Middle frontal gyrus (tissue), 1 donor: ENCODE data around the gene CCDC117.
"Not testable (repeated sequence)": the region's sequence is repeated elsewhere in the genome, so short reads cannot be mapped to it uniquely, and the experiment has no call there.

Experiments used
- DNase-seq: peaks from one replicate; pipeline ENCODE4 v3.0.0-alpha.2; 2015; ENCODE audit warnings: low spot score; ENCODE audit errors: extremely low spot score

CCDC117 gene, protein sequence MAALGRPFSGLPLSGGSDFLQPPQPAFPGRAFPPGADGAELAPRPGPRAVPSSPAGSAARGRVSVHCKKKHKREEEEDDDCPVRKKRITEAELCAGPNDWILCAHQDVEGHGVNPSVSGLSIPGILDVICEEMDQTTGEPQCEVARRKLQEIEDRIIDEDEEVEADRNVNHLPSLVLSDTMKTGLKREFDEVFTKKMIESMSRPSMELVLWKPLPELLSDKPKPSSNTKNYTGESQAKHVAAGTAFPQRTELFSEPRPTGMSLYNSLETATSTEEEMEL

GRCh38 chr22:28772633-28773460 is at the start of gene CCDC117:
Gene CCDC117 (plus strand): TSS chr22:28772695. CDS start chr22:28772850, 155 bp downstream.
- peak; percentile 91 for DNase-seq

DNA sequence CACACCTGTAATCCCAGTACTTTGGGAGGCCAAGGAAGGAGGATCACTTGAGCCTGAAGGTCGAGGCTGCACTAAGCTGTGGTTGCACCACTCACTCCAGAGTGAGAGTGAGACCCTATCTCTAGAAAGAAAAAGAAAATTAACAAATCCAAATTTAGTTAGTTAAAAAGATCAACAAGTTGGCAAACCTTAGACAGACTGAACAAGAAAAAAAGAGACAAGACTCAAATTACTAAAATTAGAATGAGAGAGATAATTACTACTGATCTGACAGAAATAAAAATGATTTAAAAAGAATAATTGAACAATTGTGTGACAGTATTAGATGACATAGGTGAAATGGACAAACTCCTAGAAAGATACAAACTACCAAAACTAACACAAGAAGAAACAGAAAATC is 44.5 kb upstream of the CCDC117 start:
- DNase-seq = no peak

GRCh38 chr22:28728621-28729313 is 43.7 kb upstream of the CCDC117 start:
- DNase-seq = no peak

DNA sequence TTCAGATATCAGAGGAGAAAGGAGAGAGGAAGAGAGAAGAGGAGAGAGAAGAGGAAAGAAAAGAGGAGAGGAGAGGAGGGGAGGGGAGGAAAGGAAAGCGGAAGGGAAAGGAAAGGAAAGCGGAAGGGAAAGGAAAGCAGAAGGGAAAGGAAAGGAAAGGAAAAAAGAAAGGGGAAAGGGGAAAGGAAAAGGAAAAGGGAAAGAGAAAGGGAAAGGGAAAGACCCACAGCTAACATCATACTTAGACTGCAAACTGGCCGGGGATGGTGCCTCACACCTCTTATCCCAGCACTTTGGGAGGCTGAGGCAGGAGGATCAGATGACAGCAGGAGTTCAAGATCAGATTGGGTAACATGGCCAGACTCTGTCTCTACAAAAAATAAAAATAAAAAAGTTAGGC is 42.3 kb upstream of the CCDC117 start:
- no peak for DNase-seq

- DNase-seq = no peak
Measured at GRCh38 chr22:28734393-28734792, 38.1 kb upstream of the CCDC117 start.

DNA sequence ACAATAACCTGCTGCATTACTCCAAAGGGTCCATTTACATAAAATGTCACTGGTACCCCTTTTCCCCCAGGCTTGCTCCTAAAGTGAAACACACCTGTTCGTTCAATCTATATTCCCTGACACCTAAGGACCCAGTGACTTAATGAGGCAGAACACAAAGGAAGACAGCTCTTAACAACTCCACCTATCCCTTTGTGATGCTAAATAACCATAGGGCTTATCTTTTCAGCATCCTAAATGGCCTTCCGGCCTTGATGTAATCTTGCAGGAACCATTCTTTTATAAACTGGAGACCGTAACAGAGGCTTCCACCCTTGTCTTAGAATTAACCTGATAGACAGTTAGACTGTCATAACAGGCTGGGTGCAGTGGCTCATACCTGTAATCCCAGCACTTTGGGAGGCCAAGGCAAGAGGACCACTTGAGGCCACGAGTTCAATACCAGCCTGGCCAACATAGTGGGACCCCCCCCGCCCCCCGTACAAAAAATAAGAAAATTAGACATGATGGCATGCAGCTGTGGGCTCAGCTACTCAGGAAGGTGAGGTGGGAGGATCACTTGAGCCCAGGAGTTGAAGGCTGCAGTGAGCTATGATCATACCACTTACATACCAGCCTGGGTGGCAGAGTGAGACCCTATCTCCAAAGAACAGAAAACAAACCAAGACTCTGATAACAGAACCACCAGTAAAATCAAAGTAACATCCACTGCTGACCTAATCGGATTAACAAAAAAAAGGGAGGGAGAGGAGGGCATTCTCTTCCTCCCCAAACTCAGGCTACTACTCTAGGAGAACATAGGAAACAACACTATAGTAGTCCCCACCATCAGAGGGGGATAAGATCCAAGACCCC is 36.0 kb upstream of the CCDC117 start:
- no peak for DNase-seq

- no peak for DNase-seq
Measured at GRCh38 chr22:28737701-28738100, 34.8 kb upstream of the CCDC117 start.

- not testable (repeated sequence) for DNase-seq
Measured at GRCh38 chr22:28738876-28739275, 33.6 kb upstream of the CCDC117 start.

DNA sequence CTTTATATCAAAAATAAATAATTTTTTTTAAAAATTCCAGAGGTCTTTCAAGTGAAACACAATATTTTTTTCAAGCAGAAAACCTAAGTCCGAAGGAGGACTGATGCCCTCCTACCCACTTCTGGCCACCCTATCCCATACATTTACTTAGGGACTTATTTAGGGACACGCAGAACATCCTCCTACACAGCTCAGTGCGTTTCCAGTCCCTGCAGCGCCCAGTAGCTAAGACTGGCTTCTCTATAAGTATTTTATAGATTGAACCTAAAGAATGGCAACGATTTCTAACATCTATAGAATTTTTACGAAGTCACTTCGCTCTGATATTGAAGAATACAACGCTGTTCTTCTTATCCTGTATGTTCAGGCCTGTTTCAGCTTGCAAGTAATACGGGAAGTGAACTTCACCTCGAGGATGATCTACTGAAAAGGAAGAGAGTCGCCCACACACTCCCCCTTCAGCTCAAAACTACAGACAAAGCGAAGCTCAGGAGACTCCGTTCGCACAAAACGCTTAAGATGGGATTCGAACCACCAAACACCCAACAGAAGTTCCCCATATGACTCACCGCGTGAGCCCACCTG is 31.2 kb upstream of the CCDC117 start:
- no peak for DNase-seq

GRCh38 chr22:28741785-28742561 is 30.5 kb upstream of the CCDC117 start, which contains the start of the genes CHEK2 and HSCB:
Gene CHEK2 (minus strand): TSS chr22:28741820. CDS start chr22:28734721, 7,099 bp downstream.
Gene HSCB (plus strand): TSS chr22:28742039. CDS start chr22:28742096, 57 bp downstream.
- DNase-seq = peak; percentile 96

DNA sequence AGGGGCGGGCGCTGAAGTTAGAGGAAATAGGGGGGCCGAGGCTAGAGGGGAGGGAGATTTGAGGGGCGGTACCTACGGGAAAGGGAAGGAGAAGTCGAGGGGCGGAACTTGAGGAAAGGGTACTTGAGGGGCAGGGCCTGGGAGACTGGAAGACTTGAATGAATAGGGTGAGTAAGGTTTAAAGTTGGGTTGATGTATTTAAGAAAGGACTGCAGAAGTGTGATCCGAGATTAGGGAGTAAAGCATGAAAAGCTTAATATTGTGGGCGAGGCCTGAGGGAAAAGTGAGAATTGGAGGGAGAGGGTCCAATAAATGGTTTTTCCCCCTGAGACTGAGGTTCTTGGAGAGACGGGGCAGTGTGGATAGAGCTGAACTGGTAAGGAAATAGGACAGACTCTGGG is 29.9 kb upstream of the CCDC117 start:
- DNase-seq = no peak

DNA sequence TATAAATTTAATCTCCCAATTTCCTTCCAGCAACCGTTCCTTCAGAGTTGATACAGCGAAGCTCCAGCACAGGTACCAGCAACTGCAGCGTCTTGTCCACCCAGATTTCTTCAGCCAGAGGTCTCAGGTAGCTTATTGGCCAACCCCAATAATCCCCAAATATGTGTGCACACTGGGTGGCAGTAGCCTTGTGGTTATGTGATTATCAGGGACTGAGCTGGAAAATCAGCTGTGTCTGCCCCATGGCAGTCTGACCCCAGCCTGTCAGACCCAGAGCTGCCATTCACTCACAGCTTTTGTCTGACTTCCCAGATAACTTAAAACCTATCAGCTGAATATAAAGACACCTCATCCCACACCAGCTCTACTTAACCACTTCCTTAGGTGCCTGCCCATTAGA is 28.6 kb upstream of the CCDC117 start:
- DNase-seq = no peak

- DNase-seq = no peak
Measured at GRCh38 chr22:28750471-28750881, 22.0 kb upstream of the CCDC117 start.

DNA sequence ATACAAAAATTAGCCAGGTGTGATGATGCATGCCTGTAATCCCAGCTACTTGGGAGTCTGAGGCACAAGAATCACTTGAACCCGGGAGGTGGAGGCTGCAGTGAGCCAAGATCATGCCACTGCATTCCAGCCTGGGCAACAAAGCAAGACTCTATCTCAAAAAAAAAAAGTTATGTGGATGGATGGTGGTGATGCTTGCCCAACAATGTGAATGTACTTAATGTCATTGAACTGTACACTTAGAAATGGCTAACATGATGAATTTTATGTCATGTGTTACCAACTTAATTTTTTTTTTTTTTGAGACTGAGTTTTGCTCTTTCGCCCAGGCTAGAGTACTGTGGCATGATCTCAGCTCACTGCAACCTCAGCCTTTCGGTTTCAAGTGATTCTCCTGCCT is 18.0 kb upstream of the CCDC117 start:
- DNase-seq = not testable (repeated sequence)

- no peak for DNase-seq
Measured at GRCh38 chr22:28759861-28760560, 12.5 kb upstream of the CCDC117 start.

GRCh38 chr22:28761449-28761755 is 11.1 kb upstream of the CCDC117 start:
- no peak for DNase-seq

GRCh38 chr22:28762000-28762399 is 10.5 kb upstream of the CCDC117 start:
- not testable (repeated sequence) for DNase-seq

DNA sequence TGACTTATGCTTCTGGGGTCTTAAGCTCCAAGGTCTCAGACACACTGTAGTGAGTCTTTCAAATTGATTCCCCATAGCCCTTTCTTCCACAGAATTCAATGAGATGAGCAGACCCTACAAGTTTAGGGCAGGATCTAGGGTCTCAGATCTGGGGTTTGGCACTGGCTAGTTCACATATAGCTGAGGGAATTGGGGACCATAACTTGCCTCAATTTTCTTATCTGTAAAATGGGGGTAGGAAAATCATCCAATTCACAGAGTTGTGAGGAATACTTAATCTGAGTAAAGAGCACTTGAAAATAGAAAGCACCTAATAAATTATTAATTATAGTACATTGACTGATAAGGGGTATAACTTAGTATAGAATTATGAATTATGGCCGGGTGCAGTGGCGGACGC is 5.9 kb upstream of the CCDC117 start:
- DNase-seq = no peak

DNA sequence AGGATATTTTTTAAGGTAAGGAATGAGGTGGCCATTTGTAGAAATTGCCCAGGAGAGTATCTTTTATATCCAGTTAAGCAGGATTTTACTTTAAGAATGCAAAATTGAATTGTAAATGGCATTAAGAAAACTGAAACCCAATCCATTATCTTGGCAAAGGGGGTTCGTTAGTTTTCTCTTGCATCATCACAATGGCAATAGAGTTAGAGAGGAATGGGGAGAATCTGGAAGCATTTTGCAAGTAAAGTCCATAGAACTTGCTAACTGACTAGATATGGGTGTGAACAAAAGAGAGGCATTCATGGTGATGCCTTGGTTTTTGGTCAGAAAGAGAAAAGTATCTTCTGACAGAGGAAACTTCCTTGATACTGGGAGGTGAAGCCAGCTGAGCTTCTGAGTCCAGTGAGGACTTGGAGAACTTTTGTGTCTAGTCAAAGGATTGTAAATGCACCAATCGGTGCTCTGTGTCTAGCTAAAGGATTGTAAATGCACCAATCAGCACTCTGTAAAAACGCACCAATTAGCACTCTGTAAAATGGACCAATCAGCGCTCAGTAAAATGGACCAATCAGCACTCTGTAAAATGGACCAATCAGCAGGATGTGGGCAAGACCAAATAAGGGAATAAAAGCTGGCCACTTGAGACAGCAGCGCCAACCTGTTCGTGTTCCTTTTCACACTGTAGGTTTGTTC is 3.6 kb upstream of the CCDC117 start:
- DNase-seq = no peak
